Muscle layer of duodenum (tissue), 2 donors: ENCODE results near the gene GTF3C6.
A peak's percentile ranks its signal among the peaks of the same experiment; 100 is the strongest.

ENCODE experiments used
- H3K27ac ChIP-seq: one replicate; pipeline ENCODE4 v1.7.0; 2013; ENCODE audit warnings: mild to moderate bottlenecking, low read length
- H3K27me3 ChIP-seq: one replicate; pipeline ENCODE4 v1.7.0; 2013; ENCODE audit warnings: low read depth, mild to moderate bottlenecking, control low read depth, low read length
- H3K36me3 ChIP-seq, 2 donors: one replicate each; pipeline ENCODE4 v1.7.0; 2013; ENCODE audit warnings: low read length in 2 of 2, control low read depth in 1 of 2, mild to moderate bottlenecking in 1 of 2; ENCODE audit not compliant: insufficient read depth in 2 of 2, control insufficient read depth in 1 of 2
- H3K4me1 ChIP-seq, 2 donors: one replicate each; pipeline ENCODE4 v1.7.0; 2013; ENCODE audit warnings: low read length in 2 of 2, mild to moderate bottlenecking in 2 of 2, control low read depth in 1 of 2, moderate library complexity in 1 of 2; ENCODE audit not compliant: insufficient read depth in 2 of 2, control insufficient read depth in 1 of 2
- H3K4me3 ChIP-seq, 2 donors: one replicate each; pipeline ENCODE4 v1.7.0; 2013; ENCODE audit warnings: low read length in 2 of 2, low read depth in 1 of 2, mild to moderate bottlenecking in 1 of 2
- H3K9me3 ChIP-seq, 2 donors: one replicate each; pipeline ENCODE4 v1.7.0; 2013; ENCODE audit warnings: low read length in 2 of 2, control low read depth in 1 of 2, mild to moderate bottlenecking in 1 of 2; ENCODE audit not compliant: control insufficient read depth in 1 of 2
- donor health status: healthy.

GTF3C6 gene, protein sequence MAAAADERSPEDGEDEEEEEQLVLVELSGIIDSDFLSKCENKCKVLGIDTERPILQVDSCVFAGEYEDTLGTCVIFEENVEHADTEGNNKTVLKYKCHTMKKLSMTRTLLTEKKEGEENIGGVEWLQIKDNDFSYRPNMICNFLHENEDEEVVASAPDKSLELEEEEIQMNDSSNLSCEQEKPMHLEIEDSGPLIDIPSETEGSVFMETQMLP

DNA sequence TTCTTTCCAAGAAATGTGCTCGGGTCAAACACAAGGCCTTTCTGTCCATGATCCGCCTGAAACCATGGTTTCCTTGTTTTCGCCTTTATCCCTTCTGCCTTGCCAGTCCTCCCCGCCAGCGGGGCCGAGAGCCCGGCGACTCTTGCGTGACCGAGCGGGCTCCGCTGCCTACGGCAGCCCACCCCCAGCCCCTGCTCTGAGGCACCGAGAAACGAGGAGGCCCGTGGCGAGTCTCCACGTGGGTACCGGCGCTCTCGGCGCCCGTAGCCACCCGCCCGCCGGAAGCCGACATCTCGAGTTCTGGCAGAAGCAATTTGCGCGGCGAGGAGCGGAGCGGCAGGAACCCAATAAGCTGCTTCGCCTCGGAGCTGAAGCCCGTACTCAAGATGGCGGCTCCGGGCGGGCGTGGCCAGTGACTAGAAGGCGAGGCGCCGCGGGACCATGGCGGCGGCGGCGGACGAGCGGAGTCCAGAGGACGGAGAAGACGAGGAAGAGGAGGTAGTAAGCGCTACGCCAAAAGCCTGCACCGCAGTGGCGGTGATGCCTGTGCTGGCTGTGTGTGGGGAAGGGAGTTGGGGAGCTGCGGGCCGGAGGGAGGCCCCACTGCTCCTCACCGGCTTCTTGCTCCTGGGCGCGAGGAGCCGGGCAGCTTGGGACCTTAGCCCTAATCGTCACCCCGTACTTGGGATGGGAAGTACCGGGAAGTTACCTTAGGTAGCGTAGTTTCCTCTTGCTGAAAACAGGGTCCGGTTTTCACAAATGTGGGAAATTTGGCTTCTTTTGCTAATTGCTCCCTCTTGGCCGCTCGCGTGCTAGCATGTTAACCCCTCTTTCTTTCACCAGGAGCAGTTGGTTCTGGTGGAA lies at the start of gene GTF3C6:
Gene GTF3C6 (plus strand): TSS at position 378 of the 864 bp plus-strand sequence. CDS start 64 bp downstream, at position 442.
- Histone ChIP-seq H3K9me3 (no peaks in the 10 kb centered on the region), H3K4me1 (peaks cover 4 to 12% of the 10 kb centered on the region in 2 donors), H3K4me3 (peak within 1 kb of the TSS; percentile 87 to 99), H3K36me3 (peaks cover 0 to 22% of the 10 kb centered on the region in 2 donors), H3K27me3 (no peaks in the 10 kb centered on the region), H3K27ac (peak within 1 kb of the TSS; percentile 98)

GRCh38 chr6:110930781-110931180 lies 27.7 kb upstream of the GTF3C6 start:
- no peaks in the 10 kb centered on the region for H3K27me3 ChIP-seq
- H3K9me3 ChIP-seq, result no peaks in the 10 kb centered on the region
- H3K27ac ChIP-seq, result no peak overlapping the region
- H3K4me1 ChIP-seq, result no peaks in the 10 kb centered on the region
- H3K36me3 ChIP-seq, result no peaks in the 10 kb centered on the region
- H3K4me3 ChIP-seq, result no peak overlapping the region

GRCh38 chr6:110933912-110934311 lies 24.6 kb upstream of the GTF3C6 start:
- Histone ChIP-seq H3K4me3 (no peak overlapping the region), H3K36me3 (no peaks in the 10 kb centered on the region), H3K27me3 (no peaks in the 10 kb centered on the region), H3K9me3 (no peaks in the 10 kb centered on the region), H3K4me1 (no peaks in the 10 kb centered on the region), H3K27ac (no peak overlapping the region)

- no peaks in the 10 kb centered on the region for H3K4me1 ChIP-seq
- no peak overlapping the region for H3K4me3 ChIP-seq
- no peaks in the 10 kb centered on the region for H3K36me3 ChIP-seq
- no peaks in the 10 kb centered on the region for H3K27me3 ChIP-seq
- H3K9me3 ChIP-seq, result no peaks in the 10 kb centered on the region
- H3K27ac ChIP-seq, result no peak overlapping the region
Measured at GRCh38 chr6:110934381-110934898, 24.1 kb upstream of the GTF3C6 start.

DNA sequence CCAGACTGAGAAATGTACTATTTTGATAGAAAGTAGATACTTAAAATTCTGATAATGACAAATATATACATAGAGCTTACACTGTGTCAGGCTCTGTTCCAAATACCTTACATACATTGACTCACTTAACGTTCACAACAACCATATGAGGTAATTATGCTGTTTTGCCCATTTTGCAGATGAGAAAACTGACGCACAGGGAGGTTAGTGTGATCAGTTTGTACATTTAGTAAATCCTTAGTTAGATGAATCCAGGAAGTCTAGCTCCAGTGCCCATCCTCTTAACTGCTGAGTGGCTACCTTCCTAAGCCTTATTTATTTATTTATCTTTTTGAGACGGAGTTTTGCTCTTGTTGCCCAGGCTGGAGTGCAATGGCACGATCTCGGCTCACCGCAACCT lies 23.3 kb upstream of the GTF3C6 start:
- Histone ChIP-seq H3K27me3 (no peaks in the 10 kb centered on the region), H3K36me3 (no peaks in the 10 kb centered on the region), H3K9me3 (no peaks in the 10 kb centered on the region), H3K4me1 (no peaks in the 10 kb centered on the region), H3K4me3 (no peak overlapping the region), H3K27ac (no peak overlapping the region)

DNA sequence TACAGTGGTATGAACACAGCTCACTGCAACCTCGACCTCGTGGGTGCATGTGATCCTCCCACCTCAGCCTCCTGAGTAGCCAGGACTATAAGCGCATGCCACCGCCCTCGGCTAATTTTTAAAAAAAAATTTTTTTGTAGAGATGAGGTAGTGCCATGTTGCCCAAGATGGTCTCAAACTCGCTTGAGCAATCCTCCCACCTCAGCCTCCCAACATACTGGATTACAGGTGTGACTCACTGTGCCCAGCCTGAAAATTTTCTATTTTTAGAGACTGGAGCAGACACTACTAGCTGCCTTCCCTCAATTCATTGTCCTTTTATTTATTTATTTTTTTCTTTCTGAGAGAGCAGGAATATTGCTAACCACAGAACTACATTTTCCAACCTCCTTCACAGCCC lies 20.3 kb upstream of the GTF3C6 start:
- H3K4me3 ChIP-seq, result no peak overlapping the region
- H3K36me3 ChIP-seq, result no peaks in the 10 kb centered on the region
- no peaks in the 10 kb centered on the region for H3K4me1 ChIP-seq
- no peaks in the 10 kb centered on the region for H3K9me3 ChIP-seq
- no peak overlapping the region for H3K27ac ChIP-seq
- no peaks in the 10 kb centered on the region for H3K27me3 ChIP-seq

DNA sequence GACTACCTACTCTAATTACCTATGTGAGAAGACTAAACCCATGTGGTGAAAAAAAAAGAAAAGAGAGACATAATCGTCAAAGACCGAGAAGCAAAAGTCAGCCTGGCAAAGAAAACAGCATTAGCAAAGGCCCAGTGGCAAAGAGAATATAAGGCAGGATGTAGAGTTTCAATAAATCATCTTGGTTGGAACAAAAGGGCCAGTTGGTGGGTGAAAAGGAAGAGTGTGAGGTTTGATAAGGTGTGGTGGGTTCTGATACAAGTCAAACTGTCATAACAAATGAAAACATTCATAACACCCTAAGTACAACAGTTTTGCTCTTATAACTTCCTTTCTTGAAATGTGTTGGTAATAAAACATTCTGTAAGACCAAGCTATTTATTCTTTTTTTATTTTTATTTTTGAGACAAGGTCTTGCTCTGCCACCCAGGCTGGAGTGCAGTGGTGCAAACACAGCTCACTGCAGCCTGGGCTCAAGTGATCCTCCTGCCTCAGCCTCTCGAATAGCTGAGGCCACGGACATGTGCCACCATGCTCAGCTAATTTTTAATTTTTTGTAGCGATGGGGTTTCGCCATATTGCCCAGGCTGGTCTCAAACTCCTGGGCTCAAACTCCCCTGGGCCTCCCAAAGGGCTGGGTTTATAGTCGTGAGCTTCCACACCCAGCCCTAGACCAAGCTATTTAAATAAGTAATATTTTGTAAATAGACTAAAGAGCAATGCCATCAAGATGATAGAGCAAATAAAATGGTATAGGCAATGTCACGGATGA lies 18.9 kb upstream of the GTF3C6 start:
- no peaks in the 10 kb centered on the region for H3K27me3 ChIP-seq
- H3K4me1 ChIP-seq, result no peaks in the 10 kb centered on the region
- H3K36me3 ChIP-seq, result no peaks in the 10 kb centered on the region
- H3K9me3 ChIP-seq, result no peaks in the 10 kb centered on the region
- no peak overlapping the region for H3K27ac ChIP-seq
- H3K4me3 ChIP-seq, result no peak overlapping the region

GRCh38 chr6:110944681-110945151 lies 13.8 kb upstream of the GTF3C6 start:
- H3K27ac ChIP-seq, result no peak overlapping the region

DNA sequence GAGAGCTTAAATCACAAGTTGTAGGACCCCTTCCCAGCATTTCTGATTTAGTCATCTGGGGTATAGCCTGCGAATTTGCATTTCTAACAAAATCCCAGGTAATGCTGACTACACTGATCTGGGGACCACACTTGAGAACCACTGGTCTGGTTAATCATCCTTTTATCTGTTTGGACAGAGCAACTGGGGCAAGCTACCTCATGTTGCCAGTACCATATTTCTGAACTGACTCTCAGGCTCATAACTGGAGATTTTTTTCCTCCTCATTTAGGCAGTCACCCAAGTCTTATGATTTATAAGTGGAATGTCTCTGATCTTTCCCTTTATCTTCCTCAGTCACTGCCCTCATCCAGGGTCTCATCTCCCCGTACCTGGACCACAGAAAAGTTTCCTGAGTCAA lies 12.0 kb upstream of the GTF3C6 start:
- H3K9me3 ChIP-seq, result no peaks in the 10 kb centered on the region
- H3K4me3 ChIP-seq, result no peak overlapping the region
- H3K27ac ChIP-seq, result no peak overlapping the region
- no peaks in the 10 kb centered on the region for H3K36me3 ChIP-seq
- peaks cover 0 to 3% of the 10 kb centered on the region in 2 donors for H3K4me1 ChIP-seq
- no peaks in the 10 kb centered on the region for H3K27me3 ChIP-seq

More at GRCh38 chr6:110944681-110945151, 13.8 kb upstream of the GTF3C6 start:
- Histone ChIP-seq H3K4me1 (peaks cover 0 to 3% of the 10 kb centered on the region in 2 donors), H3K36me3 (no peaks in the 10 kb centered on the region), H3K9me3 (no peaks in the 10 kb centered on the region), H3K4me3 (no peak overlapping the region), H3K27me3 (no peaks in the 10 kb centered on the region)

GRCh38 chr6:110949679-110950285 lies 8.7 kb upstream of the GTF3C6 start:
- no peaks in the 10 kb centered on the region for H3K27me3 ChIP-seq
- H3K27ac ChIP-seq, result no peak overlapping the region
- H3K4me1 ChIP-seq, result peaks cover 0 to 3% of the 10 kb centered on the region in 2 donors
- H3K9me3 ChIP-seq, result no peaks in the 10 kb centered on the region
- H3K36me3 ChIP-seq, result no peaks in the 10 kb centered on the region
- H3K4me3 ChIP-seq, result no peak overlapping the region
